ENCODE data around the gene ZNF862. TPM values are rescaled to one million over a fixed set of nuclear protein-coding genes. Genes with fewer than 3 reads are reported as not detected.

Gene ZNF862
- total RNA-seq, result 10 to 100 TPM; 18.9 to 23.0 TPM

DNA sequence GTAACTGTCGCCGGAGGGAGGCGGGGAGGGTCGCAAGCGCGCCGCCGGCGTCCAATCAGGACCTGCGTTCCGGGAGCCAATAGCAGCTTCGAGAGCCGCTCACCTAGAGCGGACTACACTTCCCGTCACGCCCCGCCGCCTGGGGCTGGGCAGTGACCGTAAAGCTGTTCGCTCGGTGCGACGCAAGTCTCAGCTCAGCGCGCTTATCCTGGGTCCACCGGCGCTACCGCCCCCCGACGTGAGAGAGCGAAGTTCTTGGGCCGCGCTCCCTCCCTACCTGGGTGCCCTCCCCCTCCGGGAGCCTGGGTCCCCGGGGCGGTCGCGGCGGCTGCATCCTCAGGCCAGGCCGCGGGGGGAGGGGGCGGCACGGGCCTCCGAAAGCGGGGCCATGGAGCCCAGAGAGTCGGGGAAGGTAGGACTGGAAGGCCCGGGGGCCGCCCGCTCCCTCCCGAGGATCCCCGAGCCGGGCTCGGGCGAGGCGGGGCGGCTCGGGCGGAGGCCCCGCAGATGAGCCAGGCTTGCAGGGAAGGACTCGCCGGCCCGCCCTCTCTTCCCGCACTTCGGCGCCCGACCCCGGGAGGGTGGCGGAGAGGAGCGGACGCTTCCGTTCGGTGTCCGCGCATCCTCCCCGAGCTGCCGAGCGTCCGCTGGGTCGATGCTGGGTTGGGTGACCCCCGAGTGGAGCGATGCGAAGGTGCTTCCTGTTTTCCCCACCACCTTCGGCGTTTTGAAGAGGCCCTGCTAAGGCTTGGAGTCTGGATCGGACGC lies at the start of gene ZNF862:
TSS of gene ZNF862 (plus strand) at position 152 of the 768 bp plus-strand sequence. CDS start at position 389, 237 bp downstream.
- no peaks in the 10 kb centered on the region for H3K9me3 Mint-ChIP-seq
- peak within 1 kb of the TSS; percentile 80 to 90 for H3K27ac Mint-ChIP-seq
- ATAC-seq (peak; percentile 98 to 100), DNase-seq (ENCODE audit: low spot score in 2 of 2) (peak; percentile 94)
- peaks cover 0 to 10% of the 10 kb centered on the region in 2 donors for H3K36me3 Mint-ChIP-seq

DNA sequence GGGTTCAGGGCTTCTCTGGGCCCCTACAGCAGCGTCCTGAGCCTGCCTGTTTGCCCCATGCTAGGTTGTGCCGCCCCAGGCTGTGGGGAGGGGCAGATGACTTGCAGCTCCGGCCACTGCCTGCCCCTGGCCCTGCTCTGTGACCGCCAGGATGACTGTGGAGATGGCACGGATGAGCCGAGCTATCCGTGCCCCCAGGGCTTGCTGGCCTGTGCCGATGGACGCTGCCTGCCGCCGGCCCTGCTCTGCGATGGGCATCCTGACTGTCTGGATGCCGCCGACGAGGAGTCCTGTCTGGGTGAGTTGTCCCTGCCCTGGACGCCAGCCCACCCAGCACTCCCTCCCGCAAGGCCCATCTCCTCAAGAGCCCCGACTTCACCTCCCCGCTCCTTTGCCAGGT lies 49.1 kb upstream of the ZNF862 start:
- H3K36me3 Mint-ChIP-seq, result no peaks in the 10 kb centered on the region
- ATAC-seq, result no peak
- DNase-seq (ENCODE audit: low spot score in 2 of 2), result no peak
- H3K27ac Mint-ChIP-seq, result no peak overlapping the region
- no peaks in the 10 kb centered on the region for H3K9me3 Mint-ChIP-seq

DNA sequence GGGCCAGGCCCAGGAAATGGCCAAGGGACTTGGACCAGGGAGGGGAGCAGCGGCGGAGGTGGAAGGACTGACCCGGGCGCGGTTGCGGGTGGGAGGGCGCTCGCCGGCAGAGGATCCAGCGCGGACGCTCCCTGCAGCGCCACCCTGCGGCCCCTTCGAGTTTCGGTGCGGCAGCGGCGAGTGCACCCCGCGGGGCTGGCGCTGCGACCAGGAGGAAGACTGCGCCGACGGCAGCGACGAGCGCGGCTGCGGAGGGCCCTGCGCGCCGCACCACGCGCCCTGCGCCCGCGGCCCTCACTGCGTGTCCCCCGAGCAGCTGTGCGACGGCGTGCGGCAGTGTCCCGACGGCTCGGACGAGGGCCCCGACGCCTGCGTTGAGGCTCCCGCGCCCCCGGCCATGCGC lies 48.0 kb upstream of the ZNF862 start:
- Mint-ChIP-seq H3K36me3 (no peaks in the 10 kb centered on the region), H3K9me3 (no peaks in the 10 kb centered on the region), H3K27ac (no peak overlapping the region)
- peak in 1 of 2 donors; percentile 79 for DNase-seq (ENCODE audit: low spot score in 2 of 2)
- peak; percentile 39 to 69 for ATAC-seq

DNA sequence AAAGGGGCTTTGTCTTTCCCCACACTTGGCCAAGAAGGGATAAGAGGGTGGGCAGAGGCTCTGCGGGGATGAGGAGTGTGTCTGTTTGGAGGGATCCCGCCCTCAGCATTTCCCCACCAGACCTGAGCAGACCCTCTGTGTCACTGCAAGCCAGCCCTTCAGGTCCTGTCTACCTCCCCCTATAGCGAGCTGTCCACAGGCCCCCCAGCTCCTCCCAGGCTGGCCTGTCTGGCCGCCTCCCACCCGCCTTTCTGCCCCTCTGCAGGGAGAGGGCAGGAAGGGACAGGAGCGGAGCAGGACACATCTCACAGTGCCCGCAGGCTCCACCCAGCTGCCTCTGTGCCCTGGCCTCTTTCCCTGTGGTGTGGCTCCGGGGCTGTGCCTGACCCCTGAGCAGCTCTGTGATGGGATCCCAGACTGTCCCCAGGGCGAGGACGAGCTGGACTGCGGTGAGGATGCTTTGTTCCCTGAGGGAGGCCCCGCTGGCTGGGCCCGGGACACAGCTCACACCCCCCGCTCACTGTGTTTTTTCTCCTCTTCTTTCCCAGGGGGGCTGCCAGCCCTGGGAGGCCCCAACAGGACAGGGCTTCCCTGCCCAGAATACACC lies 47.3 kb upstream of the ZNF862 start:
- DNase-seq (ENCODE audit: low spot score in 2 of 2), result no peak
- H3K27ac Mint-ChIP-seq, result no peak overlapping the region
- ATAC-seq, result no peak
- H3K36me3 Mint-ChIP-seq, result no peaks in the 10 kb centered on the region
- H3K9me3 Mint-ChIP-seq, result no peaks in the 10 kb centered on the region

DNA sequence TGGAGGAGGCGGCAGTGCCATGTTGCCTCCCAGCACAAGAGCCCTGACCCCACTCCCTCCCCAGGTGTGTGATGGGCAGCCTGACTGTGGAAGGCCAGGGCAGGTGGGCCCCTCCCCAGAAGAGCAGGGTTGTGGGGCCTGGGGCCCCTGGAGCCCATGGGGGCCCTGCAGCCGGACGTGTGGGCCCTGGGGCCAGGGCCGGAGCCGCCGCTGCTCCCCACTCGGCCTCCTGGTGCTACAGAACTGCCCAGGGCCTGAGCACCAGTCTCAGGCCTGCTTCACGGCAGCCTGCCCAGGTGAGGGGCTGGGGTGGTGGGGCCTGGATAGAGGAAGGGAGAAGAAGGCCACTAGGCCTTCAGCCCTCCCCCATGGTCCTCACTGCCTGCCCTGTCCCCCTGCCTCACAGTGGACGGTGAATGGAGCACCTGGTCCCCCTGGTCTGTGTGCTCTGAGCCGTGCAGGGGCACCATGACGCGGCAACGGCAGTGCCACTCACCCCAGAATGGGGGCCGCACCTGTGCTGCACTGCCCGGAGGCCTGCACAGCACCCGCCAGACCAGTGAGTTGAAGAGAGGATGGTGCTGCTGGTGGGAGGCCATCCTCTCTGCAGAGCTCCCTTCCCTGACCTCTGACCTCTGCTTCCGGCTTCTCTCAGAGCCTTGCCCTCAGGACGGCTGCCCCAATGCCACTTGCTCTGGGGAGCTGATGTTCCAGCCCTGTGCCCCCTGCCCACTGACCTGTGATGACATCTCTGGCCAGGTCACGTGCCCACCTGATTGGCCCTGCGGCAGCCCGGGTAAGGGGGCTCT lies 46.6 kb upstream of the ZNF862 start:
- H3K36me3 Mint-ChIP-seq, result no peaks in the 10 kb centered on the region
- ATAC-seq, result no peak
- no peaks in the 10 kb centered on the region for H3K9me3 Mint-ChIP-seq
- no peak overlapping the region for H3K27ac Mint-ChIP-seq
- DNase-seq (ENCODE audit: low spot score in 2 of 2), result no peak

DNA sequence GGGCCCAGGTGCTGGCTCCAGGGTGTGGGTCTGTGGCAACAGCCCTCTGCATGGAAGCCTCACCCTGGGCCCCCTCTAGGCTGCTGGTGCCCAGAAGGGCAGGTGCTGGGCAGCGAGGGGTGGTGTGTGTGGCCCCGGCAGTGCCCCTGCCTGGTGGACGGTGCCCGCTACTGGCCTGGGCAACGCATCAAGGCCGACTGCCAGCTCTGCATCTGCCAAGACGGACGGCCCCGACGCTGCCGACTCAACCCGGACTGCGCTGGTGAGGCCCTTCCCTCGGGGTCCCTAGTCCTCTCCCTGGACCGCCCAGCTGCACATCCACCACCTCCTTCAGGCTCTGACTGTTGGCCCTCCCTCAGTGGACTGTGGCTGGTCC lies 46.0 kb upstream of the ZNF862 start:
- no peak for DNase-seq (ENCODE audit: low spot score in 2 of 2)
- Mint-ChIP-seq H3K36me3 (no peaks in the 10 kb centered on the region), H3K9me3 (no peaks in the 10 kb centered on the region), H3K27ac (no peak overlapping the region)
- no peak for ATAC-seq

DNA sequence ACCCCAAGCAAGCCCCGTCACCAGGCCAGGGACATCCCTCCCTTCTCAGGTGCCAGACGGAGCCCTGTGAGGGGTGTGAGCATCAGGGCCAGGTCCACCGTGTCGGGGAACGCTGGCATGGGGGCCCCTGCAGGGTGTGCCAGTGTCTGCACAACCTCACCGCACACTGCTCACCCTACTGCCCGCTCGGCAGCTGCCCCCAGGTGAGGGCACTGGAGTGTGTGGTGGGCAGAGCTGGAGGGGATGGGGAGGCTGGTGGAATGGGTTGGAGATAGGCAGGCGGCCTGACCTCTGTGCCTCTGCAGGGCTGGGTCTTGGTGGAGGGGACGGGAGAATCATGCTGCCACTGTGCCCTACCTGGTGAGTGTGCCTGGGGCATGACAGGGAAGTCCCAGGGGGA lies 44.9 kb upstream of the ZNF862 start:
- DNase-seq (ENCODE audit: low spot score in 2 of 2), result no peak
- no peak overlapping the region for H3K27ac Mint-ChIP-seq
- ATAC-seq, result no peak
- H3K9me3 Mint-ChIP-seq, result no peaks in the 10 kb centered on the region
- no peaks in the 10 kb centered on the region for H3K36me3 Mint-ChIP-seq

DNA sequence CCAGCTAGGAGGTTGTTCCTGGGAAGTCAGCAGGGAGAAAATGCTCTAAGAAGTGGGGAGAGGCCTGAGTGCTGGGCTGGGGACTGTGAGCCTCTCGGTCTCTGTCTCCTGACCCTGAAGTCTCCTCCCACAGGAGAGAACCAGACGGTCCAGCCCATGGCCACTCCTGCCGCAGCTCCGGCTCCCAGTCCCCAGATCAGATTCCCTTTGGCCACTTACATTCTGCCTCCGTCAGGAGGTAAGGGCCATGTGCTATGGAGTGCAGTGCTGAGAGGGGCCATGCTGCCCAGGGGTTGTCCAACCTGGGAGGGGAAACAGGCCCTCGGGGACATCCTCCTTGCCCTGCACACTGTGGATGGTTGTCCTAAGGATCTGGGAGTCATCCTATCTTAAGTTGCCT lies 43.5 kb upstream of the ZNF862 start:
- H3K9me3 Mint-ChIP-seq, result no peaks in the 10 kb centered on the region
- ATAC-seq (no peak), DNase-seq (ENCODE audit: low spot score in 2 of 2) (no peak)
- H3K27ac Mint-ChIP-seq, result no peak overlapping the region
- no peaks in the 10 kb centered on the region for H3K36me3 Mint-ChIP-seq

DNA sequence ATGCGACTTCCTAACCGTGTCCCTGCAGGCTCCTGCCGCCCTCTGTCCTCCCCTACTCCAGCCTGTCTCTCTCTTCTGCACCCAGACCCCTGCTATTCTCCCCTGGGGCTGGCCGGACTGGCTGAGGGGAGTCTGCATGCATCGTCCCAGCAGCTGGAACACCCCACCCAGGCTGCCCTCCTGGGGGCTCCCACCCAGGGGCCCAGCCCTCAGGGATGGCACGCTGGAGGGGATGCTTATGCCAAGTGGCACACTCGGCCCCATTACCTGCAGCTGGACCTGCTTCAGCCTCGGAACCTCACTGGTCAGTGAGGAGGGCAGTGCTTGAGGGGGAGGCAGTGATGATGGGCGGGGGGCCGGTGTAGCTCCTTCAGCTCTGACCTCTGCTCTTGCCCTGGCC lies 43.0 kb upstream of the ZNF862 start:
- Mint-ChIP-seq H3K27ac (no peak overlapping the region), H3K9me3 (no peaks in the 10 kb centered on the region), H3K36me3 (no peaks in the 10 kb centered on the region)
- DNase-seq (ENCODE audit: low spot score in 2 of 2) (no peak), ATAC-seq (no peak)

DNA sequence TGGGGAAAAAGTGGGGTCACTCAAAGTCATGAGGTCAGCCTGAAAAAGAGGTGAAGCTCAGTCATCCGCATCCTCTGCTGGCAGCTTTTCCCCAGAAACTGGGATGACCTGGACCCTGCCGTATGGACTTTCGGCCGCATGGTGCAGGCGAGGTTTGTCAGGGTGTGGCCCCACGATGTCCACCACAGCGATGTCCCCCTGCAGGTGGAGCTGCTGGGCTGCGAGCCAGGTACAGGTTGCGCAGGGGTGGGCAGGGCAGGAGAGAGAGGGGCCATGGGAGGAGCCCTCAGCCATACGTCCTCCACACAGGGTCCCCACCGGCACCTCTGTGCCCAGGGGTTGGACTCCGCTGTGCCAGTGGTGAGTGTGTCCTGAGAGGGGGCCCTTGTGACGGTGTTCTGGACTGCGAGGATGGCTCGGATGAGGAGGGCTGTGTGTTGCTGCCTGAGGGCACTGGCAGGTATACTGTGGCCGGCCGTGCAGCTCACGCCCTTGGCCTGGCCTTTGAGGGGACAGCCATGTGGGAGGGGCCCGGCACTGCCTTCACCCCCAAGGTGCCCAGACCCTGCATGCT lies 41.8 kb upstream of the ZNF862 start:
- DNase-seq (ENCODE audit: low spot score in 2 of 2) (no peak), ATAC-seq (no peak)
- no peaks in the 10 kb centered on the region for H3K36me3 Mint-ChIP-seq
- no peaks in the 10 kb centered on the region for H3K9me3 Mint-ChIP-seq
- H3K27ac Mint-ChIP-seq, result no peak overlapping the region

DNA sequence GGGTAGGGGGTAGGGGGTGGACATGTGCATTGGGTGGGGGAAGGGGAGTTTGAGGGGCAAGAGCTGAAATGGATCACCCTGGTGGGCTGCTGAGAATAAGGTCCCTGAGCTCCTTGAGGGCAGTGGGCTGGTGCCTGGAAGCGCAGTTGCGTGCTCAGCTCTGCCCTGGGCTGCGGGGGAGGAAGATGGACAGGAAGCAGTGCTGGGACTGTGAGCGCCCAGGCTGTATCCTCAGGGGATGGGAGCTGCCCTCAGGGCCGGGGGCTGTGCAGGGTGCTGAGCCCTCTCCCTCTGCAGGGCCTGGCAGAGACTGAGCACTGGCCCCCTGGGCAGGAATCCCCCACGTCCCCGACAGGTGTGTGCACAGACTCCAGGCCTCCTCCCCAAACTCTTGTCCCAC lies 40.4 kb upstream of the ZNF862 start:
- DNase-seq (ENCODE audit: low spot score in 2 of 2) (no peak), ATAC-seq (no peak)
- no peaks in the 10 kb centered on the region for H3K36me3 Mint-ChIP-seq
- H3K9me3 Mint-ChIP-seq, result no peaks in the 10 kb centered on the region
- no peak overlapping the region for H3K27ac Mint-ChIP-seq

DNA sequence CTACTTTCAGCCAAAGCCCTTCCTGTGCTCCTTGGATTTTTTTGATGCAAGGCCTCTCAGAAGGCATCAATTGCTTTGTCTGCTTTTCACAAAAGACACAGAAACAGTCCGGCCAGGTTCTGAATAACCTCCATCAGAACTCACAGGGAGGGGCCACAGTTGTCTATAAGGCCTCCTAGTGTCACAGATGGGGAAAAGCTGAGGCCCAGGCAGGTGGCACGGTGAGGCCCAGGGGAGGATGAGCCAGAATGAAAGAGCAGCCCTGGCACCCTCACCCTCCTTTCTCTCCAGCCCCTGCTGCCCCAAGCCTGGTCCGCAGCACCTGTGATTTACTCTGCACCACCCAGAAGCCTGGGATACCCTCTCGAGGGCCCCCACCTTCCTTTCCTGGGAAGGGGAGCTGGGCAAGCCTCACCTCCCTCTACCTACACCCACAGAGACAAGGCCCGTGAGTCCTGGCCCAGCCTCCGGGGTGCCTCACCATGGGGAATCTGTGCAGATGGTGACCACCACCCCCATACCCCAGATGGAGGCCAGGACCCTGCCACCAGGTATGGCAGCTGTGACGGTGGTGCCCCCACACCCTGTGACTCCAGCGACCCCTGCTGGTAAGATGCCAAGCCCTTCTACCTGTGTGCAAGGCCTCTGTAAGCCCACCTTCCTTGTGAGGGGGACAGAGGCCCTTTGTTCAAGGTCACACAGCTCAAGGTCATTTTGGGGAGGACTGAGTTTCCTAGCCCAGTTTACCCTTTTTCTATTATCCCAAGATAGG lies 38.6 kb upstream of the ZNF862 start:
- no peaks in the 10 kb centered on the region for H3K9me3 Mint-ChIP-seq
- no peak overlapping the region for H3K27ac Mint-ChIP-seq
- DNase-seq (ENCODE audit: low spot score in 2 of 2) (peak in 1 of 2 donors; percentile 70), ATAC-seq (peak; percentile 51 to 79)
- no peaks in the 10 kb centered on the region for H3K36me3 Mint-ChIP-seq

DNA sequence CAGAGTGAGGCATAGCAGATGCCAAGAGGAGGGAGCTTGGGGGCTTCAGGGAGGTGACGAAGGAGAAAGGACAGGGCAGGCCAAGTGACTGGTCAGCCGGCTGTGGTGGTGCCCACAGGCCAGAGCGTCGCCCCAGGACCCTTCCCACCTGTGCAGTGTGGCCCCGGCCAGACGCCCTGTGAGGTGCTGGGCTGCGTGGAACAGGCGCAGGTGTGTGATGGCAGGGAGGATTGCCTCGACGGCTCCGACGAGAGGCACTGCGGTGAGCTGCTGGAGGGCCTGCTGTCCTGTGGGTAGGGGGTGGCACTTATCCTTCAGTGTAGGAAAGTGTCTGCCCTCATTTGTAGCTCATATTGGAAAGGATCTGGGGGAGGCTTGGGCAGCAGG lies 38.0 kb upstream of the ZNF862 start:
- Mint-ChIP-seq H3K36me3 (no peaks in the 10 kb centered on the region), H3K27ac (no peak overlapping the region), H3K9me3 (no peaks in the 10 kb centered on the region)
- no peak for ATAC-seq
- no peak for DNase-seq (ENCODE audit: low spot score in 2 of 2)

DNA sequence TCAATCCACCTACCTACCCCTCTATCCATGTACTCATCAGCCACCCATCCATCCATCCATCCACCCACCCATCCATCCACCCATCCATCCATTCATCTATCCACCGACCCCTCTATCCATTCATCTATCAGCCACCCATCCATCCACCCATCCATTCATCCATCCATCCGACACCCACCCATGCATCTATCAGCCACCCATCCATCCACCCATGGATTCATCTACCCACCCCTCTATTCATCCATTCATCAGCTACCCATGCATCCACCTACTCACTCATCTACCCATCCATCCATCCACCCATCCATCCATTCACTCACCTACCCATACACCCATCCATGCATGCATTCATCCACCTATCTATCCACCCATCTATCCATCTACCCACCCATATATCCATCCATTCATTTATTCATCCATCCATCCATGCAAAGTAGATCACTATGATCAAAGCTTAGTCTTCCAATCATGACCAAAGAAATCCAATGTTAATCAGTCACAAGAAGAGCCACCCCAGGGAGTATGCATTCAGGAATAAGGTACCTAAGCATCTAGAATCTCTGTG lies 37.1 kb upstream of the ZNF862 start:
- Mint-ChIP-seq H3K27ac (no peak overlapping the region), H3K36me3 (no peaks in the 10 kb centered on the region), H3K9me3 (no peaks in the 10 kb centered on the region)
- ATAC-seq (no peak), DNase-seq (ENCODE audit: low spot score in 2 of 2) (no peak)

DNA sequence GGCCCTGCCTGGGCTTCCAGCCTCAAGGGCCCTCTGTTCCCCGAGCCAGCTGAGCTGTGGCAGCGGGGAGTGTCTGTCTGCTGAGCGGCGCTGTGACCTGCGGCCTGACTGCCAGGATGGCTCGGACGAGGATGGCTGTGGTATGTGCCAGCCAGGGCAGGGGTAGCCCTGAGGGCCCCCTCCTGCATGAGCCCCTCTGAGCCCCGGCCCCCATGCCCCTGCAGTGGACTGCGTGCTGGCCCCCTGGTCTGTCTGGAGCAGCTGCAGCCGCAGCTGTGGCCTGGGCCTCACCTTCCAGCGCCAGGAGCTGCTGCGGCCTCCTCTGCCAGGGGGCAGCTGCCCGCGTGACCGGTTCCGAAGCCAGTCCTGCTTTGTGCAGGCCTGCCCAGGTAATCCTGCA lies 36.4 kb upstream of the ZNF862 start:
- Mint-ChIP-seq H3K27ac (no peak overlapping the region), H3K9me3 (no peaks in the 10 kb centered on the region), H3K36me3 (no peaks in the 10 kb centered on the region)
- ATAC-seq (no peak), DNase-seq (ENCODE audit: low spot score in 2 of 2) (no peak)

DNA sequence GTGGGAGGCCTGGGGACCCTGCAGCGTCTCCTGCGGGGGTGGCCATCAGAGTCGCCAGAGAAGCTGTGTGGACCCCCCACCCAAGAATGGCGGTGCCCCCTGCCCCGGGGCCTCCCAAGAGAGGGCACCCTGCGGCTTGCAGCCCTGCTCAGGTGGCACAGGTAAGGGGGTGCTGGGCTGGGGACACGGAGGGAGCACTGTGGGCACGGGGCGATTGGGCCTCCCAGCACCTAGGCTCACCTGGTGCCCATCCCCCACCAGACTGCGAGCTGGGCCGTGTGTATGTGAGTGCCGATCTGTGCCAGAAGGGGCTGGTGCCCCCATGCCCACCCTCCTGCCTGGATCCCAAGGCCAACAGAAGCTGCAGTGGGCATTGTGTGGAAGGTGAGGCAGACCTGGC lies 35.2 kb upstream of the ZNF862 start:
- no peaks in the 10 kb centered on the region for H3K36me3 Mint-ChIP-seq
- H3K27ac Mint-ChIP-seq, result no peak overlapping the region
- DNase-seq (ENCODE audit: low spot score in 2 of 2) (no peak), ATAC-seq (no peak)
- no peaks in the 10 kb centered on the region for H3K9me3 Mint-ChIP-seq
